ENCODE results near the gene PTS.
A peak's percentile ranks its signal among the peaks of the same experiment; 100 is the strongest.

PTS gene

DNA sequence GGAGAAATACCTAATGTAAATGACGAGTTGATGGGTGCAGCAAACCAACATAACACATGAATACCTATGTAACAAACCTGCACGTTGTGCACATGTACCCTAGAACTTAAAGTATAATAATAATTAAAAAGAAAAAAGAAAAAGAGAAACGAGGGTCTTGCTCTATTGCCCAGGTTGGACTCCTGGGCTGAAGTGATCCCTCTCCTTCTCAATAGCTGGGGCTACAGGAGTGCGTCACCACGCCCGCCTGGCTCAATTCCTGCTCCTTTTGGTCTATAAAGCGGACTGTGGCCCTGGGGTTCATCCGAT is 521 bp upstream of the PTS start:
- DNase-seq (ENCODE audit: low read depth, low spot score), result no peak
- TF ChIP-seq EZH2 (IDR thresholded peaks at IDR 0.05) (no peak), POLR2AphosphoS5 (IDR thresholded peaks at IDR 0.05; ENCODE audit: borderline replicate concordance, low read depth, low read length) (no peak), FOXP2 (optimal IDR thresholded peaks at IDR 0.05; ENCODE audit: control extremely low read depth, extremely low read length, insufficient read depth) (no peak)

DNA sequence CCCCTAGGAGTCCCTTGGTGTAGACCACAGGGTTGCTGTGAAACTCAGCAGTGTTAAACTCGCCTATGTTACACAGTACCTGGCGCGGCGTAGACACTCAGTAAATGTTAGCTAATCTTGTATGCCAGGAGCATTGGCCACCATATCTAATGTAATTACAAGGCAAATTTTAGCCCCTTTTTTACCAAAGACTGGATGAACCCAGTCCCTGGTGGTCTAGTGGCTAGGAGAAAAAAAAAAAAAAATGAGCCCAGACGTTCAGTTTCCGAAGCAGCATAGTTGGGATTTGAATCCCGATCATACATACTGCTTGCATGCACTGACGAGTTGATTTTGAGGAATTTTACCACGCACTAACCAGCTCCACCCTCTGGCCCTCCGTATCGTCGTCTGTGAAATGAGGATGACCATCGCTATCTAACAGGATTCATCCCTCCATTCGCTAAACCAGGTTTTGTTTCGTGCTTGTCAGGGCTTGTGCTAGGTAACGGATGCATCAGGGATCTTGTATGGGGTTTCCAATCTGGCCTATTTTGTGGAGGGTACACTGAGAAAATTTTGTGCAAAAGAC is 688 bp downstream of the PTS start:
- peak overlapping the region; percentile 99 for H3K4me3 ChIP-seq
- H3K9me3 ChIP-seq (ENCODE audit: low read depth, low read length), result no peaks in the 10 kb centered on the region
- H3K36me3 ChIP-seq (ENCODE audit: insufficient read depth, low read length), result peaks cover 30% of the 10 kb centered on the region
- H3K27ac ChIP-seq, result peak overlapping the region; percentile 85; the same call in 1 of the 2 replicates
- DNase-seq (ENCODE audit: low read depth, low spot score), result no peak
- H3K9ac ChIP-seq (ENCODE audit: insufficient read length), result peak overlapping the region; percentile 96
- no peak for TF ChIP-seq FOXP2 (optimal IDR thresholded peaks at IDR 0.05; ENCODE audit: control extremely low read depth, extremely low read length, insufficient read depth)
- no peak for TF ChIP-seq EZH2 (IDR thresholded peaks at IDR 0.05)
- TF ChIP-seq POLR2AphosphoS5 (IDR thresholded peaks at IDR 0.05; ENCODE audit: borderline replicate concordance, low read depth, low read length), result no peak

More for the DNA sequence above, 521 bp upstream of the PTS start:
- Histone ChIP-seq H3K27ac (peak overlapping the region; percentile 85; the same call in 1 of the 2 replicates), H3K9me3 (ENCODE audit: low read depth, low read length) (no peaks in the 10 kb centered on the region), H3K9ac (ENCODE audit: insufficient read length) (peak overlapping the region; percentile 96), H3K36me3 (ENCODE audit: insufficient read depth, low read length) (peaks cover 25% of the 10 kb centered on the region), H3K4me3 (peak overlapping the region; percentile 99)

GRCh38 chr11:112227471-112227870 is 1.2 kb downstream of the PTS start:
- no peak for DNase-seq (ENCODE audit: low read depth, low spot score)
- H3K9me3 ChIP-seq (ENCODE audit: low read depth, low read length), result no peaks in the 10 kb centered on the region
- TF ChIP-seq POLR2AphosphoS5 (IDR thresholded peaks at IDR 0.05; ENCODE audit: borderline replicate concordance, low read depth, low read length) (no peak), EZH2 (IDR thresholded peaks at IDR 0.05) (no peak), FOXP2 (optimal IDR thresholded peaks at IDR 0.05; ENCODE audit: control extremely low read depth, extremely low read length, insufficient read depth) (no peak)
- H3K4me3 ChIP-seq, result peak overlapping the region; percentile 99
- H3K9ac ChIP-seq (ENCODE audit: insufficient read length), result peak overlapping the region; percentile 96
- no peak overlapping the region for H3K27ac ChIP-seq
- H3K36me3 ChIP-seq (ENCODE audit: insufficient read depth, low read length), result peaks cover 34% of the 10 kb centered on the region

- DNase-seq (ENCODE audit: low read depth, low spot score), result no peak
- no peak for TF ChIP-seq POLR2AphosphoS5 (IDR thresholded peaks at IDR 0.05; ENCODE audit: borderline replicate concordance, low read depth, low read length)
- no peak for TF ChIP-seq FOXP2 (optimal IDR thresholded peaks at IDR 0.05; ENCODE audit: control extremely low read depth, extremely low read length, insufficient read depth)
- no peak for TF ChIP-seq EZH2 (IDR thresholded peaks at IDR 0.05)
- Histone ChIP-seq H3K4me3 (no peak overlapping the region), H3K36me3 (ENCODE audit: insufficient read depth, low read length) (peaks cover 44% of the 10 kb centered on the region), H3K27ac (no peak overlapping the region), H3K9me3 (ENCODE audit: low read depth, low read length) (no peaks in the 10 kb centered on the region), H3K9ac (ENCODE audit: insufficient read length) (peak overlapping the region; percentile 26)
Measured at GRCh38 chr11:112228706-112229105, 2.5 kb downstream of the PTS start.

DNA sequence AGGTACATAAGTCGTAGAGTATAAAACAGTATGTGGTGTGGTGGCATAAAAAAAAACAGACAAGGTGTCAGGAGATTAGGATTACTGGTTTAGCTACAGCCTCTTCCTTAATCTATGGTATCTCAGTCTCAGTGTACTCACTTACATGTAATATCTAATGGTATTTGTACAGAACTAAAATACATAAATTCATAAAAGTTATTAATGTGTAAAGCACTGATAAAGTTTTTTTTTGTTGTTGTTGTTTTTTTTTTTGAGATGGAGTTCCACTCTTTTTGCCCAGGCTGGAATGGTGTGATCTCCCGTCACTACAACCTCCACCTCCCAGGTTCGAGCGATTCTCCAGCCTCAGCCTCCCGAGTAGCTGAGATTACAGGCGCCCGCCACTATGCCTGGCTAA is 2.9 kb downstream of the PTS start:
- peak overlapping the region; percentile 26 for H3K9ac ChIP-seq (ENCODE audit: insufficient read length)
- no peak for TF ChIP-seq FOXP2 (optimal IDR thresholded peaks at IDR 0.05; ENCODE audit: control extremely low read depth, extremely low read length, insufficient read depth)
- TF ChIP-seq EZH2 (IDR thresholded peaks at IDR 0.05), result no peak
- TF ChIP-seq POLR2AphosphoS5 (IDR thresholded peaks at IDR 0.05; ENCODE audit: borderline replicate concordance, low read depth, low read length), result no peak
- no peak overlapping the region for H3K27ac ChIP-seq
- no peaks in the 10 kb centered on the region for H3K9me3 ChIP-seq (ENCODE audit: low read depth, low read length)
- no peak for DNase-seq (ENCODE audit: low read depth, low spot score)
- peaks cover 49% of the 10 kb centered on the region for H3K36me3 ChIP-seq (ENCODE audit: insufficient read depth, low read length)
- H3K4me3 ChIP-seq, result no peak overlapping the region

DNA sequence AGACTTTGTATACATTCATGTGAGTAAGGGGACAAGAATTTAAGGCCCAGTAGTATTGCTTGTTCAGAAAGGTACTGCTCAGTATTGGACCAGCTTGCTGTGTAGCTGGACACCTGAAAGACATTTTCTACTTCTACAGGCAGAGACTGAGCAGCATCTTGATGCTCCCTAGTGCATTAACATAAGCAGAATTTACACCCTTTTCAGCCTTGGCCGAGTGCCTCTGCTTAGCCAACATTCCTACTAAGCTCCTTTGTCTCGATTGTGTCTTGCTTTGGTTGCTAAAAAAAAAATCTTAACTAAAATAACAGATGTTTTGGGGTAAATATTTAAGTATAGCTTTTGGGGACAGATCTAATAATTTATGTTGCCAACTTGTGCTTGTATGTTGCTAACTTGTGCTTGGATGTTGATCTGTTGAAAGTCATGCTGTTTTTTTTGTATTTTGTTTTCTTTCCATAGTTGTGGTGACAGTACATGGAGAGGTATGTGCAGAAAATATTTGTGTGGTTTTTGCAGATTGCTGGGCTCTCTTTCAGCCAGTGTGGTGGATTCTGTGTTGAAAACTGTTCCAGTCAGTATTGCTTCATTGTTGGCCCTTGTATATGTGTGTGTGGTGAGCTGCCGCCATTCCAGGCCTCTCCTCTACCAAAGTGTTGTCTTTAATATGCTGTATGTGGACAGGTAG is 3.7 kb downstream of the PTS start:
- no peak for TF ChIP-seq FOXP2 (optimal IDR thresholded peaks at IDR 0.05; ENCODE audit: control extremely low read depth, extremely low read length, insufficient read depth)
- no peak for TF ChIP-seq POLR2AphosphoS5 (IDR thresholded peaks at IDR 0.05; ENCODE audit: borderline replicate concordance, low read depth, low read length)
- Histone ChIP-seq H3K9ac (ENCODE audit: insufficient read length) (peak overlapping the region; percentile 2), H3K4me3 (no peak overlapping the region), H3K27ac (no peak overlapping the region), H3K36me3 (ENCODE audit: insufficient read depth, low read length) (peaks cover 50% of the 10 kb centered on the region), H3K9me3 (ENCODE audit: low read depth, low read length) (no peaks in the 10 kb centered on the region)
- no peak for DNase-seq (ENCODE audit: low read depth, low spot score)

DNA sequence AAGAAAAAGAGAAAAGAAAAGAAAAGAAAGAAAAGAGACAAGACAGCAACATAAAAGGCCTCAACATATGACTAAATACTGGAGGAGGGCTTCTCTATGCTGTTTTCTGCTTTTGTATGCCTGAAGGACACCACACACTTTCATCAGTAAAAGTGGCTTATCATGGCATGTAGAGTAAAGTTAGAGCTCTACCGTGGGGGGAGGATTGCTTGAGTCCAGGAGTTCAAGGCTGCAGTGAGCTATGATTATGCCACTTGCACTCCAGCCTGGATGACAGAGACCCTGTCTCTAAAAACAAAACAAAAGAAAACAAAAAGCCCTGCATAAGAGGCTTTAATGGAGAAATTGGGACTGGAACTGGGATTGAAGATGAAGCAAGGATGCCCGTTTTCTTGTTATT is 5.7 kb downstream of the PTS start:
- Histone ChIP-seq H3K36me3 (ENCODE audit: insufficient read depth, low read length) (peaks cover 66% of the 10 kb centered on the region), H3K9me3 (ENCODE audit: low read depth, low read length) (no peaks in the 10 kb centered on the region), H3K27ac (no peak overlapping the region), H3K9ac (ENCODE audit: insufficient read length) (no peak overlapping the region), H3K4me3 (no peak overlapping the region)
- no peak for DNase-seq (ENCODE audit: low read depth, low spot score)
- TF ChIP-seq FOXP2 (optimal IDR thresholded peaks at IDR 0.05; ENCODE audit: control extremely low read depth, extremely low read length, insufficient read depth) (no peak), EZH2 (IDR thresholded peaks at IDR 0.05) (no peak), POLR2AphosphoS5 (IDR thresholded peaks at IDR 0.05; ENCODE audit: borderline replicate concordance, low read depth, low read length) (no peak)

GRCh38 chr11:112235750-112236390 is 9.6 kb downstream of the PTS start:
- Histone ChIP-seq H3K4me3 (no peak overlapping the region), H3K27ac (no peak overlapping the region), H3K36me3 (ENCODE audit: insufficient read depth, low read length) (peaks cover 53% of the 10 kb centered on the region), H3K9ac (ENCODE audit: insufficient read length) (no peak overlapping the region), H3K9me3 (ENCODE audit: low read depth, low read length) (no peaks in the 10 kb centered on the region)
- no peak for DNase-seq (ENCODE audit: low read depth, low spot score)
- TF ChIP-seq POLR2AphosphoS5 (IDR thresholded peaks at IDR 0.05; ENCODE audit: borderline replicate concordance, low read depth, low read length), result no peak
- no peak for TF ChIP-seq EZH2 (IDR thresholded peaks at IDR 0.05)

Data from SK-N-MC (cell line).